NAMALWA (cell line): ENCODE data around the gene SDF2L1.
"Not testable (repeated sequence)": the region's sequence is repeated elsewhere in the genome, so short reads cannot be mapped to it uniquely, and the experiment has no call there.

Experiments used
- DNase-seq: peaks from one replicate; pipeline ENCODE4 v3.0.0-alpha.2; 2015; ENCODE audit warnings: low spot score

SDF2L1 gene

DNA sequence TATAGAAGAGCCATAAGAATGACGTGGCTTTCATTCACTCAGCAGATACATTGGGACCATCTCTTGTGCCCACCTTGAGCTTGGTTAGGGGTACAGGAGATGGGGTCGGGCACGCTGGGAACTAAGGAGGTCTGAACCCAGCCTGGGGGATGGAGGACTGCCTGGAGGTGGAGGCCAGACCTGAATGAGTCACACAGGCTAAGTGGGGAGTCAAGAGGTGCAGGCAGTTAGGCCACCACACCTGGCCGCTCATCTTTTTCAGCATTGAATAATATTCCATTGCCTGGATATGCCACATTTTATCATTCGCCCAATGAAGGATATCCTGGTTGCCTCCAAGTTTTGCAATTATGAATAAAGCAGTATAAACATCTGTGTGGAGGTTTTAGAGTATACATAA is 19.9 kb downstream of the SDF2L1 start:
- DNase-seq, result no peak

DNA sequence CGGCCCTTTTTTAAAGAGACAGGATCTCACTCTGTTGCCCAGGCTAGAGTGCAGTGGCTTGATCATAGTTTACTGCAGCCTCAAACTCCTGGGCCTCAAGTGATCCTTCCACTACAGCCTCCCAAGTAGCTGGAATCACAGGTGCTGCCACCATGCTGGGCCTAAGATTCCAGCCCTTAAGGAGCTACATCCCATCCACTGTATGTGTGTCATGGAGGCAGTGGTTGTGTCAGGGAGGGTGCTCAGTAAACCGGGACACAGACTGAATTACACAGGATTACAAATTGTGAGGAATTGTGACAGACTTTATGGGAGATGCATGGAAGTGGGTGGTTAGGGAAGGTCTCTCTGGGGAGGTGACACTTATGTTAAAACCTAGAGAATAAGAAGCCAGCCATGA is 21.6 kb downstream of the SDF2L1 start:
- DNase-seq, result no peak

DNA sequence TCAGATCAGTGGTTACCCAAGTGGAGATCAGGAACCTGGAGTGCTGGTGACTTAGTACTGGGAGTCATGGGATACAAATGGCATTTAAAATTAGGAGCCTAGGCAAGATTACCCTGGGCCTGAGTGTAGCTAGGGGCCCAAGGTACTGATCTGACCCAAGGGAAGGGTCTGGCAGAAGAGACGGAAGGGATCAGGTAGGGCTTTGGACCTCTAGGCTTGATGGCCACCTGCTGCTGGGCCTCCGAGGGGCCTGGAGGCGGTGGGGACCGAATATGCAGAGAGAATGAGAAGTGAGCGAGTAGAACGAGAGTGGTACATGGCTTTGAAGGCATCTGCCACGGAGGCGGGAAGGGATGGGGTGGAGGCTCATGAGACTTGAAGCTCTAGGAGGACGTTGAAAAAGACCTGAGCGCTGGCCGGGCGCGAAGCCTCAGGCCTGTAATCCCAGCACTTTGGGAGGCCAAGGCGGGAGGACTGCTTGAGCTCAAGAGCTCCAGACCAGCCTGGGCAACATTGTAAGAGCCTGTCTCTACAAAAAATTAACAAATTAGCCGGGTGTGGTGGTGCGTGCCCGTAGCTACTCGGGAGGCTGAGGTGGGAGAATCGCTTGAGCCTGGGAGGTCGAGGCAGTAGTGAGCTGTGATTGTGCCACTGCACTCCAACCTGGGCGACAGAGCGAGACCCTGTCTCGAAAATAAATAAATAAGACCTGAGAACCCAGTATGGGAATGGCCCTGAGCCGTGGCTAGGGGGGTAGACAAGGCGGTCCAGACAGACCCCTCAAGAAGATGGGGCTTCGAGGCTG is 23.1 kb downstream of the SDF2L1 start:
- DNase-seq, result no peak

DNA sequence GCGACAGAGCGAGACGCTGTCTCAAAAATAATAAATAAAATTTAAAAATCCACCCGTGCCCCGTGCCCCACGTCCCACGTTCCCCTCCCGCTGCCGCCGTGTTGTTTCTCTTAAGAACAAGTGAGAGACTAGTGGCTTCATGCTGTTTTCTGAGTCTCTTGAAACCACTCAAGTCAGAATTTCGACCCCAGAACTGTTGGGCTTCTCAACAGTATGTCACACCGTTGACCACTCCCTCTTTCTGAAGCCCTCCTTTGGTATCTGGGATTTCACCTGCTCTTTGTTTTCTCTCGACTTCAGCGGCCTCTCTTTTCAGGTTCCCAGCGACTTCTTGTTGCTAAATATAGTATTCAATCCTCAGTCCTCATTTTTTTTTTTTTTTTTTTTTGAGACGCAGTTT is 24.7 kb downstream of the SDF2L1 start:
- no peak for DNase-seq

DNA sequence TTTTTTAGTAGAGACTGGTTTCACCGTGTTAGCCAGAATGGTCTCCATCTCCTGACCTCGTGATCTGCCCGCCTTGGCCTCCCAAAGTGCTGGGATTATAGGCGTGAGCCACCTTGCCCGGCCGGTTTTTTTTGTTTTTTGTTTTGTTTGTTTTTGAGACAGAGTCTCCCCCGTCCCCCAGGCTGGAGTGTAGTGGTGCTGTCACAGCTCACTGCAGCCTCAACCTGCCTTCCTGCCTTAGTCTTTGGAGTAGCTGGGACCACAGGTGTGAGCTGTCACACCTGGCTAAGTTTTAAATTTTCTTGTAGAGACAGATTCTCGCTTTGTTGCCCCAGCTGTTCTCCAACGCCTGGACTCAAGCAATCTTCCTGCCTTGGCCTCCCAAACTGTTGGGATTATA is 26.9 kb downstream of the SDF2L1 start:
- no peak for DNase-seq

DNA sequence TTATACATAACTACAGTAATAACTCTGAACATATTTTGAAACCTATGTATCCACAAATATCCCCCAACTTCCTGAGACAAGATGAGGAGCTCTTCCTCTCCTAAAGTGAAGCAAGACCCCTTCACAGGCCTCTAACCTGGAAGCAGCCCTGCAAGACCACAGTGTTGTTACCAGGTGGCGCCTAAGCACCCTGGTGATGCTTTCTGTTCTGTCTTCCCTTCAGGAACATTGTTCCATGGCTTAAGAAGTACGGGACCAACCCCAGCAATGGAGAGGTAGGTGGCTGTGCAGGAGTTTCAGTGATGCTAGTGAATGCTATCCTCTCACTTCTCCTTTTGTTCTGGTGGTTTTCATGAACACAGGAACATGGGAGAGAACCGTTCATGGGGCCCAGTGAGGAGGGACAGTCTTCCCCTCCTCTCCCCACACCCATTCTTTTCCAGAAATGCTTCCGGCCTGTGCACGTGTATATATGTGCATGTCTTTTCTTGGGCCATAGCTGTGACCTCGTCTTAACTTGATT is 30.1 kb downstream of the SDF2L1 start:
- DNase-seq, result no peak

DNA sequence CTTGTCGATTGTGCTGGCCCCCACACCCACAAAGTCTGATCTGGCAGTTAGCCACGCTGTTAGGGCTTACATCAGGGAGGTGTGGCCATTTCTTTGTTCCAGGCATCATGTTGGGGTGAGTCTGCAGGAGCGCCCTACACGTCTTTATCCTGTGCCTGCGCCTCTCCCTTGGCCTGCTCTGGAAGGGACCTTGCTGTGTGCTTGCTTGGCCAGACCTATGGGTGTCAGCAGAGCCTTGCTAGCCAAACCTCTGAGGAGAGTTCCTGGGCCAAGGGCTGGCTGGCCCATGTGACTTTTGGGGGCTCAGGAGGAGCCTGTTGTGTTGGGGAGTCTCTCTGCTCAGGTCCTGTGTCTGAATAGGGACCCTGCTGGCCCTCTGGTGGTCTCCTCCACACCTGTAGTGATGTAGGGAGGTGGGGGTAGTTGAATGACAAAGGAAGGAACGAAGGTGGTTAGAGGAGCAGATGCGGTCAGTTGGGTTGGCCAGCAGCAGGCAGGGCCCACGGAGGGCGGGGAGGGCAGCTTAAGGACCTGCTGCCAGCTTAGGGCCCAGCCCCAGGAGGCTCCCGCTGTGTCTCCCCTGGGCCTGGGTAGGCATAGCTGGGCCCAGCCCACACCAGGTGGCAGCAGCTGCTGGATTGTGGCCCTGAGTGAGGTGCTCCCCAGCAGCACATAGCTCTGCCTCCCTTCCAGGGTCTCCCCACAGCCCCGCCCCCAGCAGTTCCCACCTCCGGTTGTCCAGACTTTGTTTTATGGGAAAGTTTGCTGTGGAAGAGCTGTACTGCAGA is 31.6 kb downstream of the SDF2L1 start:
- no peak for DNase-seq

DNA sequence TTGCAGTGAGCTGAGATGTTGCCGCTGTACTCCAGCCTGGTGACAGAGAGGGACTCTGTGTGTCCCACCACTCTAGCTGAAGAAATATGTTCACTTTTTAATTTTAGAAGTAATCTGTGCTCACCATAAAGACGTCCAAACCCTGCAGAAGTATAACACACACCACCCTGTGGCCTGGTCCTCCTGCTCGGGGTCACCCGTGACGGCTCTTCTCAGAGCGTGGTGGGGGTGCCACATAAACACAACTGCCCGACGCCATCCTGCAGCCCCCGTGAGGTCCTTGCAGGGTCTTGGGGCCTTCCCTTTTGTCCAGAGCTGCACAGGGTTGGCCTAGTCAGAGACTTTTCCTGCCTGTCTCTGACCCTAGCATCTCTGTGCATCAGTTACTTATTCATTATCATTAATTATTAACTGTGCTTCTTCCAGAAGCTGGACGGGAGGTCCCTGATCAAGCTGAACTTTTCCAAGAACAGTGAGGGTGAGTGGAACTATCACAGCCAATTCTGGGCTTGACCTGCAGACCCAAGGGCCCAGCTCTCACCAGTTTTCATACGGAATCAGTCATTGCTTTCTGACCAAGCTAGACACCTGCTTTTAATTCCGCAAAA is 32.6 kb downstream of the SDF2L1 start:
- no peak for DNase-seq

DNA sequence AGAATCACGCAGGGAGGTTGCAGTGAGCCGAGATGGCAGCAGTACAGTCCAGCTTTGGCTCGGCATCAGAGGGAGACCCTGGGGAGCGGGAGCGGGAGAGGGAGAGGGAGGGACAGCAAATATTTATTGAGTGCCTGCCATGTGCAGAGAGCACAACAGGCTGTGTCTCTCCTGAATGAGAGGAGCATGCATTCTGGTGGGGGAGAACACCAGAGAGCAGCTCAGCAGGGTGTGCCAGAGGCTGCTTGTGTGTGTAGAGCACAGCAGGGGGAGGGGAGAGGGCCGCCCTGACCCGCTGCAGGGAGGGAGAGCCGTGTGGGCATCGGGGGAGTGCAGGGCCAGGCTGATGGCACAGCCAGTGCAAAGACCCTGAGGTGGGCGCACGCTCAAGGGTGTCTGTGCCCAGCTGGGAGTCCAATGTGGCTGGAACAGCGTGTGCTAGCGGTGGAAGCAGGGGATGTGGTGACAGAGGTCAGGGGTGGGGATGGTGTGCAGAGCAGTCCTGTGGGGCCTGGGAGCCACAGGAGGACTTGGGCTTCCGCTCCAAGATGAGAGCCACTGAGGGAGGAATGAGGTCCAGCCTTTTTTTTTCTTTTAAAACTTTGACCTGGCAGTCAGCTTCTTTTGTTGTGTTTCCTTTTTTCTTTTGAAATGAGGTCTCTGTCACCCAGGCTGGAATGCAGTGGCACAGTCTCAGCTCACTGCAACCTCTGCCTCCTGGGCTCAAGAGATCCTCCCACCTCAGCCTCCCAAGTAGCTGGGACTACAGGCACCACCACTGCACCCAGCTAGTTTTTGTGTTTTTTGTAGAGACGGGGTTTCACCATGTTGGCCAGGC is 35.7 kb downstream of the SDF2L1 start:
- DNase-seq, result no peak

DNA sequence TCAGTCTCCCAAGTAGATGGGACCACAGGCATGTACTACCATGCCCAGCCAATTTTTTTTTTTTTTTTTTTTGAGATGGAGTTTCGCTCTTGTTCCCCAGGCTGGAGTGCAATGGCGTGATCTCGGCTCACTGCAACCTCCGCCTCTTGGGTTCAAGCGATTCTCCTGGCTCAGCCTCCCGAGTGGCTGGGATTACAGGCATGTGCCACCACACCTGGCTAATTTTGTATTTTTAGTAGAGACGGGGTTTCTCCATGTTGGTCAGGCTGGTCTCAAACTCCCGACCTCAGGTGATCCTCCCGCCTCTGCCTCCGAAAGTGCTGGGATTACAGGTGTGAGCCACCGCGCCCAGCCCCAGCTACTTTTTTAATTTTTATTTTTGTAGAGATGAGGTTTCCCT is 36.7 kb downstream of the SDF2L1 start:
- DNase-seq, result not testable (repeated sequence)

DNA sequence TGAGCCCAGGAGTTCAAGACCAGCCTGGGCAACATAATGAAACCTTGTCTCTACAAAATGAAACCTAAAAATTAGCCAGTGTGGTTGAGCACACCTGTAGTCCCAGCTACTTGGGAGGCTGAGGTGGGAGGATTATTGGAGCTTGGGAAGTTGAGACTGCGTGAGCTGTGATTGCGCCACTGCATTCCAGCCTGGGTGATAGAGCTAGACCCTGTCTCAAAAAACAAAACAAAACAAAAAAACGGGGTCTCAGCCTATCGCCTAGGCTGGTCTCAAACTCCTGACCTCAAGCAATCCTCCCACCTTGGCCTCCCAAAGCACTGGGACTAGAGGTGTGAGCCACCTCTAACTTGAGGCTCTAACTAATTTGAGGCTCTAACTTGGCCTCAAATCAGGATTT is 37.3 kb downstream of the SDF2L1 start:
- DNase-seq, result no peak

DNA sequence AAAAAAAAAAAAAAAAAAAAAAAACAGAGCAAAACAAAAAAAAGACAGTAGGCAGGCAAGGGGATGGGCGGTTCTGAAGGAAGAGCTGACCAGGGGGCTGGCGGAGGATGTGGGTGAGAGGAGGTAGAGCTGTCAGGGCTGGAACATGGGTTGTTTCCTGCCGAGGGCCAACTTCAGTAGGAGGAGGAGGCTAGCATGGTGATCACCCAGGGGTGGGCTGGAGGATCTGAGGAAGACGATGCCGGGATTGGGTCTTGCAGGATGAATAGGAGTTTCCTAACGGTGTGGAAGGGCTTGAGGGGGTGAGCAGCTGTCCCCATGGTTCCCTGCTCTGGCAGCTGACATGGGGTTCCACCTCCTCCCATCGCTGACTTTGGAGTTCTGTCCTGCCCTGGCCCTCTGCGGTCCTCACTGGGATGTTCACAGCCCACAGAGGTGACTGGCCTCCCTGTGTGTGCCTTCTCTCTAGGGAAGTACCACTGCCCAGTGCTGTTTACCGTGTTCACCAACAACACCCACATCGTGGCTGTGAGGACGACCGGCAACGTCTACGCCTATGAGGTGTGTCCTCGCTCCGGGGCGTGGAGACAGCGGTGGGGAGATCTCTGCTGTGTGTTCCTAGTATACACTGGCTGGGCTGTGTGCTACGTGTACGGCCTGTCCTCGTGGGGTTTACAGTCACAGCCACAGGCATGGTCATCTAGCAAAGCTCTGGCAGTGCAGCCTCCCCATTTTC is 38.9 kb downstream of the SDF2L1 start:
- no peak for DNase-seq

DNA sequence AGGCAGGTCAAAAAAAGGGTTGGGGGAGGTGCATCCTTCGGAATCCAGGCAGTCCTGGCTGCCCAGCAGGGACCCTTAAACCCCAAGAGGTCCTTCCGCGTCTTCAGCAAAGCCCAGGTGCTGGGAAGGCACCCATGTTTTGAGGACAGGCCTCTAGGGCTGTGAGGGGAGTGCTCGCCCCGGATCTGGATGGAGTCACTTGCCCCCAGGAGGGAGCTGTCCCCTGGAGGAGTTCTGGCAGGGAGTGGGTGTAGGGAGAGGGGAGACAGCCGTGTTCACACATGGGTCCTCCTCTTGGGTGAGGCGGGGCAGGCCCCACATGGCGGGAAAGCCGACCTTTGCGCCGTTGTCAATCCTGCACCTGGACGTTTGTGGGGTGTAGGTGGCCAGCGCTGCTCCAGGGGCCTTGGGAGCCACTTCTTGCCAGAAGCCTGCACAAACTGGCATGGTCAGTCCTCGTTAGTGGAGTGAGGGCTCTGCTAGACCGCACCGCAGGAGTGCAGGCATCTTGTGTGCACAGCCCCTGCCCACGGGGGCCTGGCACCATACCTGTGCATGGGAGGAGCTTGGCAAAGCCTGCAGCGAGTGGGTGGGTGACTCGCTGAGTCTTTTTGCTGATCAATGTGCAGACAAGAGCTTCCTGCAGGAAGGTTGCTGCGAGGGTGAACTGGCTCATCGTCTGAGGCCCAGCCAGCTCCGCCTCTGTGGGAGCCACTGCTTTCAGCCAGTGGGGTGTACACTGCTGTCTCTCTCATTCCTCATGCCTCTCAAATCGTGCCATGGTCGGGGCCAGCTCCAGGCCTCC is 39.7 kb downstream of the SDF2L1 start:
- no peak for DNase-seq

DNA sequence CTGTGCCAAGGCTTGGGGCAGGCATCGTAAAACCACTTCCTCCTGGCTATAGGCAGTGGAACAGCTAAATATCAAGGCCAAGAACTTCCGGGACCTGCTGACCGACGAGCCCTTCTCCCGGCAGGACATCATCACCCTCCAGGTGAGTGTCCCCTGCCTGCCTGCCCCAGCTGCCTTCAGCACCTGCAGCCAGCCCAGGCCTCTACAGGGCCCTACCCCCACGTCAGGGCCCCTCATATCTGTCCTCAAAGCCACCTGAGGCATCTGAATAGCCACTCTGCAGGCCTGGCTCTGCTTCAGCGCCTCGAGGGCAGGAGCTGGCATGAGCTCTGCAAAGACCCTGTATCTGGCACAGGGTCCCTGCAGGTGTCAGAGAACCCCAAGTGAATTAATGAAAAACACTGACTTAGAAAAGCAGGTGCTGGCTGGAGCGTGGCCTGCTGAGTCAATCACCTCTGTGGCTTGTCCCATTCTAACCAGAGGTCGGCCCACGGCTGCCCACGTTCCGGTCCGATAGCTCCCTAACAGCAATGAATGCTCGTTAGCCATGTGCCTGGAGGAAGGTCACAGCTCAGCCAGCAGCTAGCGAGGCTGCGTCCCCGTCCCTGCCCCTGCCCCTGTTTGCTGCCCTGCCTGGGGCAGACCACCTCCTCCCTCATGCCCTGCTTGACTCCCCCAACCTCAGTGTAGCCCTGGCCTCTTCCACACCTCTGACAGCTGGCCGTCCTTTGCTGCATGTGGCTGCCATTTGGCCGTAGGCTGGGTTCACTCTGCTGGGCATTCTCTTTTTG is 40.5 kb downstream of the SDF2L1 start:
- DNase-seq, result peak; percentile 47

DNA sequence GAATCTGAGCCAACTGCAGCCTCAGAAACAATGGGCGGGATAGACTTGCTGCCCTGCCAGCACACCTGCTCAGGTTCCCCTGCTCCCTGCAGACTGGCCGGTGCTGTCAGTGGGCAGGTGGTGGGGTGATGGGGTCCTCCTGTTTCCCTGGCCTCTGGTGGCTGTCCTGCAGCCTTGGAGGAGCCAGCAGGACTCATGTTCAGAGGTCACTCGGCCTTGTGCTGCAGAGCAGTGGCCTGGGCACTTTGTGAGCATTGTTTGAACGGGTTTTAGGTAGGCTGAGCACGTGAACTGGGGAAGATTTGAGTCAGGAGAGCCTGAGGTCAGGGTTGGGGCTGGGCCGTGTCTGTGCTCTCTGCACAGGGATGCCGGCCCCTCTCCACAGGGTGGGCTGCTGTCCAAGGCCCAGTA is 41.3 kb downstream of the SDF2L1 start:
- no peak for DNase-seq

DNA sequence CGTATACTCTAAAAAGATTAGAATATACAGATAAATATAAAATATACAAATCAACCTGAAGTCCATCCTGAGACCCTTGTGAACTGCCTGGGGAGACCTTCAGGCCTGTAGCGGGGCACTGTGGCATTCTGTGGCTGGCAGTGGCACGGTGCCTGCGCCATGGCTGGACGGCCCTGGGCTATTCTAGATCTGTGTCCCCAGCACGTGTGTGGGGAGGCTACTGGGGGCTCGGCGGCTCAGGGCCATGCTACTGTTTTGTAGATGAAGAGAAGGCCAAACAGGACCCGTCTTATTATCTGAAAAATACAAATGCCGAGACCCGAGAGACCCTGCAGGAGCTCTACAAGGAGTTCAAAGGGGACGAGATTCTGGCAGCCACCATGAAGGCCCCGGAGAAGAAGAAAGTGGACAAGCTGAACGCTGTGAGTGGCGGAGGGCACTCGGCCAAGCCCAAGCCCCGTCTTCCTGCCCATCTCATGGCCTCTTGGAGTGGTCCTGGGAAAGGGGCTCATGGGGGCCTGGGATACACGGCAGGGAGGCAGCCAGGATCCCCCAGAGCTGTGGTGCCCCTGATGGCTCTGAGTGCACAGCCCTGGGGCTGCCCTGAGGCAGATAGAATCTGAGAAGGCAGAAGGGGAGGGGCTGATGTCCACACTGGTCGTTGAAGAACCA is 42.5 kb downstream of the SDF2L1 start:
- no peak for DNase-seq

DNA sequence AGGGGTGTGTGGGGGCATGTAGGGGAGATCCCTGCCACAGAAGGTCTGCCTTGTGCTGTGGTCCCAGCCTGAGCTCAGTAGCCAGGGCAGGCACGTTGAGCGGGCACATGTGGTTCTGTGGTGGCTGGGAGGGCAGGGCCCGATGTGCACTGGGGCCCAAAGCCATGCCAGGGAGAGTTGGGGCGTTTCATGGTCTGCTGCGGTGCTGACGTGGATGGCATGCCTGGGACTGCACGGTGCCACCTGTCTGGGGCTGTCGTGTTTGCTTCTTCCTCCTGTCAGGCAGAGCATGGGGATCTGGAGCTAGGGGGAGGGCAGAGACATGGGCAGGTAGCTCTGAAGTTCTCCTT is 43.0 kb downstream of the SDF2L1 start:
- no peak for DNase-seq

DNA sequence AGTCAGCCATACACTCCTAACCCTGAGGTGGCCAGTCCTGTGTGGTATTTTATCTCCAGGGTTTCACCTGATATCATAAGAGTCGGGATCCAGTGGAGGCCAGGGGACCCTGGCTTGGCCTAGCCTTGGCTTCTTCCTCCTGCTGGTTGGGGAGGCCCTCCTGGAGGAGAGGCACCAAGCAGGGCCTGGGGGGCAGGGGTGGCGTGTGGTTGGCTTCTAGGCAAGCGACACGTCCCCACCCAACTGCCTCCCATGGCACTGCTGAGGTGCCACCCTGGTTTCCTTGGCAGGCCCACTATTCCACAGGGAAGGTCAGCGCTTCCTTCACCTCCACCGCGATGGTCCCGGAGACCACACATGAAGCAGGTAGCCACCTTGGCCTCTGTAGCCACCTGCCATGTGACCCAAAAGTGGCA is 44.1 kb downstream of the SDF2L1 start:
- DNase-seq, result no peak
